Prostate gland (tissue), 2 donors: ENCODE measurements around the gene TSHZ2. TPM values are rescaled to one million over a fixed set of nuclear protein-coding genes. Genes with fewer than 3 reads are reported as not detected.

ENCODE experiments used
- DNase-seq: peaks from one replicate; pipeline ENCODE4 v3.0.0-alpha.2; 2019; ENCODE audit warnings: low spot score
- H3K27ac ChIP-seq, 2 donors: fragments of 200-600 bp; sonication (generic); 2 replicates each; pipeline ENCODE4 v1.5.1; 2017 to 2019
- H3K27me3 ChIP-seq: fragments of 200-600 bp; sonication (generic); replicated peaks from 2 replicates; pipeline ENCODE4 v1.5.1; 2019; ENCODE audit not compliant: insufficient read depth
- H3K36me3 ChIP-seq, 2 donors: fragments of 200-600 bp; sonication (generic); 1 replicate in 1 of 2; 2 replicates in 1 of 2; pipeline versions ENCODE4 v1.5.1 to v1.8.1; 2017 to 2019
- H3K4me1 ChIP-seq: fragments of 200-600 bp; sonication (generic); replicated peaks from 2 replicates; pipeline ENCODE4 v1.5.1; 2019
- H3K4me3 ChIP-seq, 2 donors: fragments of 200-600 bp; sonication (generic); 2 replicates each; pipeline ENCODE4 v1.5.1; 2017 to 2019
- H3K9me3 ChIP-seq: fragments of 200-600 bp; sonication (generic); 2 replicates; pipeline ENCODE4 v1.5.1; 2017
- POLR2A ChIP-seq: fragments of 450-650 bp; IDR thresholded peaks from one replicate; pipeline ENCODE4 v1.6.1; 2016; ENCODE audit warnings: antibody characterized with exemption, mild to moderate bottlenecking
- POLR2AphosphoS5 ChIP-seq: sonication (generic); formaldehyde crosslinking; IDR thresholded peaks from one replicate; pipeline ENCODE4 v1.6.1; 2017; ENCODE audit warnings: antibody characterized with exemption
- WGBS: methylation state at CpG from one replicate; pipeline ENCODE4 v1.1.5; 2018; 5-methylcytosine and 5-hydroxymethylcytosine counted together
- intact Hi-C: fragments of 100-400 bp; cut with DNase I; formaldehyde crosslinking; loops from one replicate; pipeline ENCODE4 v1.14.2; 2022
- total RNA-seq, 2 donors: library from RNA; depleted of rRNA; stranded (reverse); fragments of >200 nt; gene quantifications; one replicate each; pipeline ENCODE4 v1.1.0, GENCODE V29; 2016
- TF ChIP-seq, protein P1 (sequence below), 4 experiments: fragments of 200-600 bp in 2 of 4; fragments of 450-650 bp in 2 of 4; sonication (generic) in 2 of 4; IDR thresholded peaks; 1 replicate in 3 of 4; 2 replicates in 1 of 4; pipeline ENCODE4 v1.5.1; 2016 to 2019; ENCODE audit warnings: antibody characterized with exemption in 4 of 4, mild to moderate bottlenecking in 2 of 4, moderate library complexity in 2 of 4

Gene TSHZ2
- total RNA-seq, 2 donors from 2014 or later: 9.8 to 35.1 TPM

DNA sequence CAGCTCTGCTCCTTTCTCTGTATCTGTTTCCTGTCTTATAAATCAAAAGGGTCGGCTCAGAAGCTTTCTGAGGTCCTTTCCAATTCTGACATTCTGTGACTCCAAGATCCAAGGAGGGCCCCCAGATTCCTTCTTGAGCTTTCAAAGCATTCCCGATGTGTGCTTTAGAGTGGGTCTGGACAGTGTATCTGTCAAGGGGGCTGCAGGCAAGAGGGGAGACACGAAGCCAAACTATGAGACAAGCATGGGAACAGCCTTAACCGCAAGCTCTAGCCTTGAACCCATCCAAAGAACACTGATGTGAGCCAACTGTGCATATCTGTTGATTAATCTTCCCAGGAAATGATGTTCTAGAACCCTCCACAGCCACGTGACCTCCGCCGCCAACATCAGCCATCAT, 73.8 kb downstream of the TSHZ2 start:
- 80% methylated on average over 7 of the region's 7 CpGs for WGBS
- H3K27ac ChIP-seq: no peak overlapping the region
- no peaks in the 10 kb centered on the region for H3K27me3 ChIP-seq
- H3K9me3 ChIP-seq: no peaks in the 10 kb centered on the region
- H3K4me3 ChIP-seq: no peak overlapping the region
- TF ChIP-seq, protein P1, sequence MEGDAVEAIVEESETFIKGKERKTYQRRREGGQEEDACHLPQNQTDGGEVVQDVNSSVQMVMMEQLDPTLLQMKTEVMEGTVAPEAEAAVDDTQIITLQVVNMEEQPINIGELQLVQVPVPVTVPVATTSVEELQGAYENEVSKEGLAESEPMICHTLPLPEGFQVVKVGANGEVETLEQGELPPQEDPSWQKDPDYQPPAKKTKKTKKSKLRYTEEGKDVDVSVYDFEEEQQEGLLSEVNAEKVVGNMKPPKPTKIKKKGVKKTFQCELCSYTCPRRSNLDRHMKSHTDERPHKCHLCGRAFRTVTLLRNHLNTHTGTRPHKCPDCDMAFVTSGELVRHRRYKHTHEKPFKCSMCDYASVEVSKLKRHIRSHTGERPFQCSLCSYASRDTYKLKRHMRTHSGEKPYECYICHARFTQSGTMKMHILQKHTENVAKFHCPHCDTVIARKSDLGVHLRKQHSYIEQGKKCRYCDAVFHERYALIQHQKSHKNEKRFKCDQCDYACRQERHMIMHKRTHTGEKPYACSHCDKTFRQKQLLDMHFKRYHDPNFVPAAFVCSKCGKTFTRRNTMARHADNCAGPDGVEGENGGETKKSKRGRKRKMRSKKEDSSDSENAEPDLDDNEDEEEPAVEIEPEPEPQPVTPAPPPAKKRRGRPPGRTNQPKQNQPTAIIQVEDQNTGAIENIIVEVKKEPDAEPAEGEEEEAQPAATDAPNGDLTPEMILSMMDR (IDR thresholded peaks at IDR 0.05): no peak
- TF ChIP-seq POLR2AphosphoS5 (no peak), POLR2A (no peak)
- intact Hi-C loops: no loop called here
- DNase-seq: no peak
- no peaks in the 10 kb centered on the region for H3K36me3 ChIP-seq
- no peaks in the 10 kb centered on the region for H3K4me1 ChIP-seq

DNA sequence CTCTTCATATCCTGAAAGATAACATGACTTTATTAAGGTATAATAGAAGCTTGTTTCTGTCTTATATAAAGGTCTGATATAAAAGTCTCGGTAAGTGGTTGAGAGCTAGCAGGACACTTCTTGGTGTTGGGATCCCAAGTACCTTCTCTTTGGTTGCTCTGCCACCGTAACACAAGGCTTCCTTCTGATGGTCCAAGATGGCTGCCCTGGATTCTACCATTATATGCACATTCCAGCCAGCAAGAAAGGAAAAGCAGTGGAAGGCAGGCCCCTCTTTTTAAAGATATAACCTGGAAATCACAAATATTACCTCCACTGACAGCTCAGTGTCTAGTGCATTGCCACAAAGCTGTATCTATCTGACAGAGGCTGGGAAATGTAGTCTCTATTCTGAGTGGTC, 75.0 kb downstream of the TSHZ2 start:
- 92% methylated on average over 2 of the region's 2 CpGs for WGBS
- DNase-seq: no peak
- Histone ChIP-seq H3K27ac (no peak overlapping the region), H3K36me3 (no peaks in the 10 kb centered on the region), H3K27me3 (no peaks in the 10 kb centered on the region), H3K4me1 (no peaks in the 10 kb centered on the region), H3K4me3 (no peak overlapping the region), H3K9me3 (no peaks in the 10 kb centered on the region)
- intact Hi-C loops: no loop called here
- no peak for TF ChIP-seq POLR2A

DNA sequence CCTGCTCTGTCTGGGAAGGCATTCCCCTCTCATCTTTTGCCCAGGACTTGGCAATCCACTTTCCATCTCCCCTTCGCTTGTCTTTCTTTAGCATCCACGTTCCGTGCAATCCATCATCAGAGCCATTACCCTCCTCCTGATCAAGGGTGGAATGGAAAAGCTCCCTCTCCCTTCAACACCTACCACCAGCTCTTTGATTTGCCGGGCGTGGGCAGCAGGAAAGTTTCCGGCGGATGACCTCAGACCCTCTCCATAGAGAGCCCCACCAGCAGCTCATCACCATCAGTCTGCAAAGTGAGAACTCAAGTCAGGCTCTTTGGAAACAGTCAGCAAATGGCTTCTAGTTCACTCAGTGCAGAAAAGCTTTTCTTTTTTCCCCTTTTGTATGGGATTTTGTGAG, 76.2 kb downstream of the TSHZ2 start:
- intact Hi-C loops: no loop called here
- no peaks in the 10 kb centered on the region for H3K4me1 ChIP-seq
- no peak overlapping the region for H3K27ac ChIP-seq
- no peak overlapping the region for H3K4me3 ChIP-seq
- DNase-seq: no peak
- H3K9me3 ChIP-seq: no peaks in the 10 kb centered on the region
- 86% methylated on average over 7 of the region's 7 CpGs for WGBS
- no peaks in the 10 kb centered on the region for H3K27me3 ChIP-seq
- H3K36me3 ChIP-seq: no peaks in the 10 kb centered on the region
- TF ChIP-seq POLR2A: no peak
- no peak for TF ChIP-seq POLR2AphosphoS5
- TF ChIP-seq, protein P1 (IDR thresholded peaks at IDR 0.05): no peak

DNA sequence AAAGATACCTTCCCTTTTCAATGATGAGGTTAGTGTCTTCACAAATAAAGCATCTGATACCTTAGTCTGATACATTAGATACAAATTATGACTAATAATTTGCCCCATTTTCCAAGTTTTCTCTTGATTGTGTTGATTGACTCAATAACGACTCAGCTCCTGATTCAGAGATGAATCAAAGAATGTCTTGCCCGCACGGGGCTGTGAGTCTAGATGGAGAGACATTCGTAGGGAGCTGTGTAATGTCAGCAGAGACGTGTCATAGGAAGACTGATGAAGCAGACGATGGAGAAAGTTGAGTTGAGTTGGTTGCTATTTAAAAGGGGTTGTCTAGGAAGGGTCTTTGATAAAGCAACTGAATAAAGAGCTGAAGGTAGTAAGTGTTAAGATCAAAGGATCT, 78.2 kb downstream of the TSHZ2 start:
- Histone ChIP-seq H3K4me1 (no peaks in the 10 kb centered on the region), H3K27me3 (no peaks in the 10 kb centered on the region), H3K4me3 (no peak overlapping the region), H3K27ac (no peak overlapping the region), H3K9me3 (no peaks in the 10 kb centered on the region), H3K36me3 (no peaks in the 10 kb centered on the region)
- TF ChIP-seq POLR2A: no peak
- TF ChIP-seq POLR2AphosphoS5: no peak
- TF ChIP-seq, protein P1 (IDR thresholded peaks at IDR 0.05): no peak
- no peak for DNase-seq
- intact Hi-C loops: no loop called here
- WGBS: 84% methylated on average over 6 of the region's 6 CpGs

DNA sequence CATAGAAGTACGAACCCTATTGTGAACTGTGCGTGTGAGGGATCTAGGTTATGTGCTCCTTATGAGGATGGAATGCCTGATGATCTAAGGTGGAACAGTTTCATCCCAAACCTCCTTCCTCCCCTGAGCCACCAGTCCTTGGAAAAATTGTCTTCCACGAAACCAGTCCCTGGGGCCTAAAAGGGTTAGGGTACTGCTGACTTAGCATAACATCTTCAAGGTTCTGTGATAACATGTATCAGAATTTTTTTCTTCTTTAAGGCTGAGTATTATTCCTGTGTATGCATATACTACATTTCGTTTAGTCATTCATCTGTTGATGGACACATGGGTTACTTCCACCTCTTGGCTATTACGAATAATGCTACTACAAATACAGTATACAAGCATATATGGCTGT, 80.2 kb downstream of the TSHZ2 start:
- TF ChIP-seq POLR2A: no peak
- TF ChIP-seq, protein P1 (IDR thresholded peaks at IDR 0.05): no peak
- no peak for TF ChIP-seq POLR2AphosphoS5
- H3K27me3 ChIP-seq: no peaks in the 10 kb centered on the region
- no peaks in the 10 kb centered on the region for H3K9me3 ChIP-seq
- intact Hi-C loops: no loop called here
- no peaks in the 10 kb centered on the region for H3K4me1 ChIP-seq
- H3K4me3 ChIP-seq: no peak overlapping the region
- H3K27ac ChIP-seq: no peak overlapping the region
- no peaks in the 10 kb centered on the region for H3K36me3 ChIP-seq
- 96% methylated on average over 5 of the region's 5 CpGs for WGBS
- DNase-seq: no peak
